HepG2 (cell line): ENCODE results near the gene VPS25. TPM values are rescaled to one million over a fixed set of nuclear protein-coding genes. Genes with fewer than 3 reads are reported as not detected.

Experiments used
- ARNTL ChIP-seq: sonication (generic); formaldehyde crosslinking; IDR thresholded peaks from 2 replicates; pipeline ENCODE4 v1.4.0; 2020; ENCODE audit warnings: mild to moderate bottlenecking, missing genetic modification reagents
- ATRX ChIP-seq: sonication (generic); formaldehyde crosslinking; IDR thresholded peaks from 2 replicates; pipeline ENCODE4 v1.4.0; 2020; ENCODE audit warnings: missing genetic modification reagents, borderline replicate concordance
- CENPT ChIP-seq: sonication (generic); formaldehyde crosslinking; IDR thresholded peaks from 2 replicates; pipeline ENCODE4 v1.8.0; 2022; ENCODE audit warnings: low read depth, mild to moderate bottlenecking, moderate library complexity, missing genetic modification reagents
- CREM ChIP-seq, 2 experiments: sonication (generic) in 1 of 2; formaldehyde crosslinking in 1 of 2; IDR thresholded peaks; 2 replicates each; pipeline versions ENCODE4 v1.4.0 to v1.6.1; 2016 to 2020; ENCODE audit warnings: antibody characterized with exemption in 1 of 2, mild to moderate bottlenecking in 1 of 2, missing genetic modification reagents in 1 of 2
- HDAC2 ChIP-seq: sonication (generic); formaldehyde crosslinking; IDR thresholded peaks from 2 replicates; pipeline ENCODE4 v1.4.0; 2020; ENCODE audit warnings: missing genetic modification reagents
- IRF2 ChIP-seq: IDR thresholded peaks from 2 replicates; pipeline ENCODE4 v1.6.1; 2018; ENCODE audit warnings: missing genetic modification reagents, missing compliant biosample characterization
- KDM2A ChIP-seq: sonication (generic); formaldehyde crosslinking; IDR thresholded peaks from 2 replicates; pipeline ENCODE4 v1.4.0; 2020; ENCODE audit warnings: low read depth, missing genetic modification reagents, borderline replicate concordance
- MED1 ChIP-seq: sonication (generic); formaldehyde crosslinking; IDR thresholded peaks from 2 replicates; pipeline ENCODE4 v1.4.0; 2020; ENCODE audit warnings: missing genetic modification reagents
- NFKB2 ChIP-seq: sonication (generic); formaldehyde crosslinking; IDR thresholded peaks from 2 replicates; pipeline ENCODE4 v1.4.0; 2020; ENCODE audit warnings: missing genetic modification reagents, borderline replicate concordance
- PTBP1 ChIP-seq: fragments of 200-400 bp; formaldehyde crosslinking; IDR thresholded peaks from 2 replicates; pipeline ENCODE4 v1.6.1; 2018; ENCODE audit warnings: low read length, low read depth; ENCODE audit not compliant: poor library complexity, severe bottlenecking
- RORA ChIP-seq: sonication (generic); formaldehyde crosslinking; IDR thresholded peaks from 2 replicates; pipeline ENCODE4 v1.5.0; 2020; ENCODE audit warnings: mild to moderate bottlenecking, missing genetic modification reagents, moderate library complexity
- SUZ12 ChIP-seq: fragments of 150-350 bp; IDR thresholded peaks from 2 replicates; pipeline ENCODE4 v1.6.1; 2014; ENCODE audit warnings: low read depth, low read length
- TGIF2 ChIP-seq: IDR thresholded peaks from 2 replicates; pipeline ENCODE4 v1.6.1; 2016; ENCODE audit warnings: control low read depth, missing compliant biosample characterization
- TSC22D2 ChIP-seq: sonication (generic); formaldehyde crosslinking; IDR thresholded peaks from 2 replicates; pipeline ENCODE4 v1.5.1; 2020; ENCODE audit warnings: missing genetic modification reagents, mild to moderate bottlenecking, borderline replicate concordance
- ZBTB34 ChIP-seq: sonication (generic); formaldehyde crosslinking; IDR thresholded peaks from 2 replicates; pipeline ENCODE4 v1.8.0; 2022; ENCODE audit warnings: mild to moderate bottlenecking, missing genetic modification reagents
- ZFP37 ChIP-seq: sonication (generic); formaldehyde crosslinking; IDR thresholded peaks from 2 replicates; pipeline ENCODE4 v1.4.0; 2020; ENCODE audit warnings: missing genetic modification reagents, borderline replicate concordance
- ZFP62 ChIP-seq: sonication (generic); formaldehyde crosslinking; IDR thresholded peaks from 2 replicates; pipeline ENCODE4 v1.4.0; 2020; ENCODE audit warnings: missing genetic modification reagents
- ZSCAN25 ChIP-seq: sonication (generic); formaldehyde crosslinking; IDR thresholded peaks from 2 replicates; pipeline ENCODE4 v1.8.0; 2022; ENCODE audit warnings: mild to moderate bottlenecking, missing genetic modification reagents
- polyA plus RNA-seq, 8 experiments: library from polyadenylated mRNA; depleted of rRNA in 3 of 8; stranded (reverse) in 7 of 8; unstranded in 1 of 8; fragments of >200 nt; fragmentation: Illumina TruSeq in 4 of 8; extraction: Trizol in 4 of 8; gene quantifications; 2 replicates each; pipeline versions ENCODE4 v1.2.1 to v1.2.3, GENCODE V29; 2011 to 2016; ENCODE audit warnings: low read depth in 4 of 8, missing spikeins in 1 of 8, mixed read lengths in 1 of 8; ENCODE audit not compliant: insufficient read depth in 1 of 8
- total RNA-seq, 5 experiments: library from RNA; depleted of rRNA; stranded (reverse); fragments of >200 nt; fragmentation: Illumina TruSeq; extraction: Trizol; gene quantifications; 2 replicates each; pipeline ENCODE4 v1.2.3, GENCODE V29; 2016; ENCODE audit warnings: low read depth in 1 of 5
- TF ChIP-seq, protein P1 (sequence below), 2 experiments: sonication (generic) in 1 of 2; formaldehyde crosslinking in 1 of 2; IDR thresholded peaks; 2 replicates each; pipeline versions ENCODE4 v1.4.0 to v1.6.1; 2018 to 2020; ENCODE audit warnings: missing genetic modification reagents in 2 of 2, borderline replicate concordance in 1 of 2, low read depth in 1 of 2, mild to moderate bottlenecking in 1 of 2, missing biosample characterization in 1 of 2
- TF ChIP-seq, protein P2 (sequence below): sonication (generic); formaldehyde crosslinking; IDR thresholded peaks from 2 replicates; pipeline ENCODE4 v1.4.0; 2020; ENCODE audit warnings: missing genetic modification reagents

The VPS25 gene
- total and polyA plus RNA-seq, 2 of the 13 experiments (the other 11 are each of a cell fraction or from before 2014, with no cell fraction given) = 161 to 249 TPM

DNA sequence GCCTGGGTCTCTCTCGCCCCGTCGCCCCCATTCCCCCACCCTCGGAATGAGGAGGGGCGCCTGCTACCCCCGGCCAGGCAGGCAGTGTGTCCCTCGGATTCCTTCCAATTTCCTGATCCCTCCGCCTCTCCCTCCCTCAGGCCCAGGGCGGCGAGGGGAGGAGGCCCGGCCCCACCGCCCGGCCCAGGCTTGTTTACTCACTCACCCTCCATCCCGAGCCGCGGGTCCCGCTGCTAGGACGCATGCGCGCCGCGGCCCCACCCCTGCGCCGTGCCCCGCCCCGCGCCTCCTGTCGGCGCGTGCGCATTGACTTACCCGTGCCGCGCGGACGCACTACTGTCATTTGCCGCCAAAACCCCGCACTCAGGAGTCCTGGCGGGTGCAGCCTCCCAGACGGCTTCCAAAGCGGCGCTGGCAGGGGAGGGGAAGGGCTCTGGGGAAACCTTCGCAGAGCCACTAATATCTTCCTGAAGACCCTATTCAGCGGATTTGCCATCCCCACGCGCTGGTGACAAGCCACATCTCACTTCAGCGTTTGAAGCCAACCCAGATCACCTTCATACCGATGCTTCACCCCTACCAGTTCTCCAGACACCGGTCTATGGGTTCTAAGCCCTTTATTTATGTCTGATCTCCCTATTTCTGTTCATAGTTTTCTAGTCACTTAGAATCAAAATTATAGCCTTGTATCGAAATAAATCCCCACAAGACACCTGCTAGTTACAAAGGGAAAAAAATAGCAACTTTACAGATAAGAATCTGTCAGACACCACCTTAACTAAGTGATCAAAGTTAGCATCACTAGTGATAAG is 28.2 kb upstream of the VPS25 start, which contains the start of gene EZH1 (continued):
- no peak for TF ChIP-seq CREM (IDR thresholded peaks at IDR 0.05)
- no peak for TF ChIP-seq CREM (CRISPR knock-in tag; IDR thresholded peaks at IDR 0.05)
- peak; percentile 39; the same call in 1 of the 2 replicates for TF ChIP-seq IRF2 (CRISPR knock-in tag)
- no peak for TF ChIP-seq SUZ12
- peak; percentile 80 for TF ChIP-seq KDM2A
- TF ChIP-seq, protein P1, sequence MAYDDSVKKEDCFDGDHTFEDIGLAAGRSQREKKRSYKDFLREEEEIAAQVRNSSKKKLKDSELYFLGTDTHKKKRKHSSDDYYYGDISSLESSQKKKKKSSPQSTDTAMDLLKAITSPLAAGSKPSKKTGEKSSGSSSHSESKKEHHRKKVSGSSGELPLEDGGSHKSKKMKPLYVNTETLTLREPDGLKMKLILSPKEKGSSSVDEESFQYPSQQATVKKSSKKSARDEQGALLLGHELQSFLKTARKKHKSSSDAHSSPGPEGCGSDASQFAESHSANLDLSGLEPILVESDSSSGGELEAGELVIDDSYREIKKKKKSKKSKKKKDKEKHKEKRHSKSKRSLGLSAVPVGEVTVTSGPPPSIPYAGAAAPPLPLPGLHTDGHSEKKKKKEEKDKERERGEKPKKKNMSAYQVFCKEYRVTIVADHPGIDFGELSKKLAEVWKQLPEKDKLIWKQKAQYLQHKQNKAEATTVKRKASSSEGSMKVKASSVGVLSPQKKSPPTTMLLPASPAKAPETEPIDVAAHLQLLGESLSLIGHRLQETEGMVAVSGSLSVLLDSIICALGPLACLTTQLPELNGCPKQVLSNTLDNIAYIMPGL (CRISPR knock-in tag; IDR thresholded peaks at IDR 0.05; ENCODE audit: borderline replicate concordance in 1 of 2, low read depth in 1 of 2) = peak in 1 of 2 experiments; percentile 72; a peak in 2 of 4 replicates
- TF ChIP-seq CENPT (CRISPR knock-in tag) = peak; percentile 81; the same call in 1 of the 2 replicates
- no peak for TF ChIP-seq ATRX
- TF ChIP-seq, protein P2, sequence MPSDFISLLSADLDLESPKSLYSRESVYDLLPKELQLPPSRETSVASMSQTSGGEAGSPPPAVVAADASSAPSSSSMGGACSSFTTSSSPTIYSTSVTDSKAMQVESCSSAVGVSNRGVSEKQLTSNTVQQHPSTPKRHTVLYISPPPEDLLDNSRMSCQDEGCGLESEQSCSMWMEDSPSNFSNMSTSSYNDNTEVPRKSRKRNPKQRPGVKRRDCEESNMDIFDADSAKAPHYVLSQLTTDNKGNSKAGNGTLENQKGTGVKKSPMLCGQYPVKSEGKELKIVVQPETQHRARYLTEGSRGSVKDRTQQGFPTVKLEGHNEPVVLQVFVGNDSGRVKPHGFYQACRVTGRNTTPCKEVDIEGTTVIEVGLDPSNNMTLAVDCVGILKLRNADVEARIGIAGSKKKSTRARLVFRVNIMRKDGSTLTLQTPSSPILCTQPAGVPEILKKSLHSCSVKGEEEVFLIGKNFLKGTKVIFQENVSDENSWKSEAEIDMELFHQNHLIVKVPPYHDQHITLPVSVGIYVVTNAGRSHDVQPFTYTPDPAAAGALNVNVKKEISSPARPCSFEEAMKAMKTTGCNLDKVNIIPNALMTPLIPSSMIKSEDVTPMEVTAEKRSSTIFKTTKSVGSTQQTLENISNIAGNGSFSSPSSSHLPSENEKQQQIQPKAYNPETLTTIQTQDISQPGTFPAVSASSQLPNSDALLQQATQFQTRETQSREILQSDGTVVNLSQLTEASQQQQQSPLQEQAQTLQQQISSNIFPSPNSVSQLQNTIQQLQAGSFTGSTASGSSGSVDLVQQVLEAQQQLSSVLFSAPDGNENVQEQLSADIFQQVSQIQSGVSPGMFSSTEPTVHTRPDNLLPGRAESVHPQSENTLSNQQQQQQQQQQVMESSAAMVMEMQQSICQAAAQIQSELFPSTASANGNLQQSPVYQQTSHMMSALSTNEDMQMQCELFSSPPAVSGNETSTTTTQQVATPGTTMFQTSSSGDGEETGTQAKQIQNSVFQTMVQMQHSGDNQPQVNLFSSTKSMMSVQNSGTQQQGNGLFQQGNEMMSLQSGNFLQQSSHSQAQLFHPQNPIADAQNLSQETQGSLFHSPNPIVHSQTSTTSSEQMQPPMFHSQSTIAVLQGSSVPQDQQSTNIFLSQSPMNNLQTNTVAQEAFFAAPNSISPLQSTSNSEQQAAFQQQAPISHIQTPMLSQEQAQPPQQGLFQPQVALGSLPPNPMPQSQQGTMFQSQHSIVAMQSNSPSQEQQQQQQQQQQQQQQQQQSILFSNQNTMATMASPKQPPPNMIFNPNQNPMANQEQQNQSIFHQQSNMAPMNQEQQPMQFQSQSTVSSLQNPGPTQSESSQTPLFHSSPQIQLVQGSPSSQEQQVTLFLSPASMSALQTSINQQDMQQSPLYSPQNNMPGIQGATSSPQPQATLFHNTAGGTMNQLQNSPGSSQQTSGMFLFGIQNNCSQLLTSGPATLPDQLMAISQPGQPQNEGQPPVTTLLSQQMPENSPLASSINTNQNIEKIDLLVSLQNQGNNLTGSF (CRISPR knock-in tag) = peak; percentile 95
- TF ChIP-seq ZFP62 (CRISPR knock-in tag) = no peak
- TF ChIP-seq ZSCAN25 (CRISPR knock-in tag) = peak; percentile 78
- no peak; the same call in 1 of the 2 replicates for TF ChIP-seq HDAC2
- TF ChIP-seq RORA (CRISPR knock-in tag) = no peak
- TF ChIP-seq ZFP37 (CRISPR knock-in tag) = peak; percentile 88
- peak; percentile 81; the same call in 1 of the 2 replicates for TF ChIP-seq ARNTL (CRISPR knock-in tag)
- TF ChIP-seq TGIF2 = peak; percentile 34; the same call in 1 of the 2 replicates
- TF ChIP-seq ZBTB34 (CRISPR knock-in tag) = 0 out of 2 replicates have a peak, but pooled peaks have one; percentile 47
- TF ChIP-seq TSC22D2 (CRISPR knock-in tag) = 0 out of 2 replicates have a peak, but pooled peaks have one; percentile 56
- TF ChIP-seq NFKB2 (CRISPR knock-in tag) = peak; percentile 98; the same call in 1 of the 2 replicates
- TF ChIP-seq PTBP1 = peak; percentile 58
- peak; percentile 74; the same call in 1 of the 2 replicates for TF ChIP-seq MED1 (CRISPR knock-in tag)
